ENCODE measurements around the gene KLF2. TPM values are rescaled to one million over a fixed set of nuclear protein-coding genes. Genes with fewer than 3 reads are reported as not detected.

KLF2 gene
- total RNA-seq, 2 experiments from 2014 or later = 172 to 193 TPM

DNA sequence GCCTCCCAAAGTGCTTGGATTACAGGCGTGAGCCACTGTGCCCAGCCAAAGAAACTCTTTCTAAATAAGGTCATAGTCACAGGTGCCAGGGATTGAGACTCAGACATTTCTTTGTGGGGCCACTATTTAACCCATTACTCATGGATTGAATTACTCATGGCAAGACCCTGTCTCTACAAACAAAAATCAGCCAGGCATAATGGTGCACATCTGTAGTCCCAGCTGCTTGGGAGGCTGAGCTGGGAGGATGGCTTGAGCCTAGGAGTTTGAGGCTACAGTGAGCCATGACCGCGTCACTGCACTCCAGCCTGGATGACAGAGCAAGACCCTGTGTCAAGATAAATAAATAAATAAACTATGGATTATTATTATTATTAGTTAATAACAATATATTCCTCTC, 3.6 kb upstream of the KLF2 start:
- no peak overlapping the region for H3K4me3 Mint-ChIP-seq
- peaks cover 50% of the 10 kb centered on the region for H3K27me3 Mint-ChIP-seq
- ATAC-seq (ENCODE audit: low read depth) (no peak), DNase-seq (no peak)
- H3K36me3 Mint-ChIP-seq = peaks cover 5% of the 10 kb centered on the region
- no peak overlapping the region for H3K27ac Mint-ChIP-seq
- POLR2A ChIA-PET = no interaction called here
- H3K9me3 Mint-ChIP-seq = no peaks in the 10 kb centered on the region
- H3K4me1 Mint-ChIP-seq = peaks cover 15% of the 10 kb centered on the region

DNA sequence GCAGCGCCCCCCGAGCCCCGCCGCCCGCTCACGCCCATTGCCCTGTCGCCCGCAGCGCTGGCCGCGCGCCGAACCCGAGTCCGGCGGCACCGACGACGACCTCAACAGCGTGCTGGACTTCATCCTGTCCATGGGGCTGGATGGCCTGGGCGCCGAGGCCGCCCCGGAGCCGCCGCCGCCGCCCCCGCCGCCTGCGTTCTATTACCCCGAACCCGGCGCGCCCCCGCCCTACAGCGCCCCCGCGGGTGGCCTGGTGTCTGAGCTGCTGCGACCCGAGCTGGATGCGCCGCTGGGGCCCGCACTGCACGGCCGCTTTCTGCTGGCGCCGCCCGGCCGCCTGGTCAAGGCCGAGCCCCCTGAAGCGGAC, 518 bp downstream of the KLF2 start:
- DNase-seq (peak; percentile 75), ATAC-seq (ENCODE audit: low read depth) (peak; percentile 6)
- peaks cover 47% of the 10 kb centered on the region for H3K27me3 Mint-ChIP-seq
- H3K27ac Mint-ChIP-seq = no peak overlapping the region
- H3K36me3 Mint-ChIP-seq = peaks cover 34% of the 10 kb centered on the region
- H3K4me3 Mint-ChIP-seq = peak overlapping the region; percentile 68
- POLR2A ChIA-PET = interaction anchor here (0.5 to 10.1 kb wide), 25 partner anchors 9 to 1965 kb away, joined by 3 to 532 read pairs (median 4); partner anchors contain the start of gene RAB8A
- peaks cover 35% of the 10 kb centered on the region for H3K4me1 Mint-ChIP-seq
- H3K9me3 Mint-ChIP-seq = no peaks in the 10 kb centered on the region

DNA sequence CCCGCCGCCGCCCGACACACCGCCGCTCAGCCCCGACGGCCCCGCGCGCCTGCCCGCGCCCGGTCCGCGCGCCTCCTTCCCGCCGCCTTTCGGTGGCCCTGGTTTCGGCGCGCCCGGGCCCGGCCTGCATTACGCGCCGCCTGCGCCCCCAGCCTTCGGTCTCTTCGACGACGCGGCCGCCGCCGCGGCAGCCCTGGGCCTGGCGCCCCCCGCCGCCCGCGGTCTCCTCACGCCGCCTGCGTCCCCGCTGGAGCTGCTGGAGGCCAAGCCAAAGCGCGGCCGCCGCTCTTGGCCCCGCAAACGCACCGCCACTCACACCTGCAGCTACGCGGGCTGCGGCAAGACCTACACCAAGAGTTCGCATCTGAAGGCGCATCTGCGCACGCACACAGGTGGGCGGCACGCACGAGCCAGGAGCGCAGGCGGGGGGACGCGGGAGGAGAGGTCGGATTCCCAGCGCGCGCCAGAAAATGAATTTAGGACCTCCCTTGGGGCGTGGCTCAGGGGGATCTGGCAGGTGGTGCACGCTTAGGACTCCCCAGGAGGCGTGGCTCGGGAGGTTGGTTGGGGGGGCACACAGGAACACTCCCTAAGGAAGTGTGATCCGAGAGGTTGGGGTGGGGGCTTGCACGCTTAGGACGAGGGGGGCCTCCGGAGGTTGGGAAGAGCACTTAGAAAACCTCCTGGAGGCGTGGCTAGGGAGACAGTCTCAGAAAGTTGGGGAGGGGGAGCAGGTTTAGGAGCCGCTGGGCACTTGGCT, 1.2 kb downstream of the KLF2 start:
- Mint-ChIP-seq H3K36me3 (peaks cover 34% of the 10 kb centered on the region), H3K9me3 (no peaks in the 10 kb centered on the region), H3K27ac (peak overlapping the region; percentile 89), H3K4me3 (peak overlapping the region; percentile 92), H3K4me1 (peaks cover 39% of the 10 kb centered on the region), H3K27me3 (peaks cover 43% of the 10 kb centered on the region)
- POLR2A ChIA-PET = interaction anchor here (0.5 to 10.1 kb wide), 8 partner anchors 13 to 166 kb away, joined by 3 to 532 read pairs (median 20); no protein-coding TSS in a partner anchor
- no peak for ATAC-seq (ENCODE audit: low read depth)
- peak; percentile 66 for DNase-seq

DNA sequence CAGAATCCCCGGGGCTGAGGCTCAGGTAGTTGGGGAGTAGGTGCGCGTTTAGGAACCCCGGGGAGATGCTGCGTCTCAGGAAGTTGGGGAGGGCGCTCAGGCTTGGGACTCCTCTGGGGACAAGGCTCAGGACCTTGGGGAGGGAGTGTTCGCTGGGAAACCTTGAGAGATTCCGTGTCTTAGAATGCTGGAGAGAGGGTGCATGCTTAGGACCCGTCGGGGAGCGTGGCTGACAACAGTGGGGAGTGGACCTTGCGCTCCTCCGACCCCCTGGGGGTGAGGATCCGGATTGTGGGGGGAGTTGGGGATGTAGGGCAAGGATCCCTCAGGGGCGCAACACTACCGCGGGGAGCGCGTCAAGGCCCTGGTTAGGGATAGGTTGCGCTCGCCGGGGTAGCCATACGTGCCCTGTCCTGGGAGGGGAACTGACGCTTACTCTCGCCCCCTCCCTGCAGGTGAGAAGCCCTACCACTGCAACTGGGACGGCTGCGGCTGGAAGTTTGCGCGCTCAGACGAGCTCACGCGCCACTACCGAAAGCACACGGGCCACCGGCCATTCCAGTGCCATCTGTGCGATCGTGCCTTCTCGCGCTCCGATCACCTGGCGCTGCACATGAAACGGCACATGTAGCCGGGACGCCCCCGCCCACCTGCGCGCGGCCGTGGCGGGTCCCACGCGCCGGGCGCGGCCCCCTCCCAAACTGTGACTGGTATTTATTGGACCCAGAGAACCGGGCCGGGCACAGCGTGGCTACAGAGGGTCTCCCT, 2.0 kb downstream of the KLF2 start:
- DNase-seq (peak; percentile 66), ATAC-seq (ENCODE audit: low read depth) (peak; percentile 4)
- H3K9me3 Mint-ChIP-seq = no peaks in the 10 kb centered on the region
- peaks cover 43% of the 10 kb centered on the region for H3K4me1 Mint-ChIP-seq
- POLR2A ChIA-PET = interaction anchor here (1.5 to 10.1 kb wide), 5 partner anchors 12 to 58 kb away, joined by 4 to 532 read pairs (median 30); no protein-coding TSS in a partner anchor
- H3K36me3 Mint-ChIP-seq = peaks cover 34% of the 10 kb centered on the region
- peak overlapping the region; percentile 89 for H3K27ac Mint-ChIP-seq
- peaks cover 43% of the 10 kb centered on the region for H3K27me3 Mint-ChIP-seq
- peak overlapping the region; percentile 92 for H3K4me3 Mint-ChIP-seq

DNA sequence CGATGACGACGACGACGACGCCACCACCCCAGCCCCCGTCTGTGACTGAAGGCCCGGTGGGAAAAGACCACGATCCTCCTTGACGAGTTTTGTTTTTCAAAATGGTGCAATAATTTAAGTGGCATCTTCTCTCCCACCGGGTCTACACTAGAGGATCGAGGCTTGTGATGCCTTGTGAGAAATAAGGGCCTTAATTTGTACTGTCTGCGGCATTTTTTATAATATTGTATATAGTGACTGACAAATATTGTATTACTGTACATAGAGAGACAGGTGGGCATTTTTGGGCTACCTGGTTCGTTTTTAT, 2.5 kb downstream of the KLF2 start:
- peak overlapping the region; percentile 77 for H3K27ac Mint-ChIP-seq
- H3K27me3 Mint-ChIP-seq = peaks cover 43% of the 10 kb centered on the region
- peaks cover 45% of the 10 kb centered on the region for H3K4me1 Mint-ChIP-seq
- peaks cover 34% of the 10 kb centered on the region for H3K36me3 Mint-ChIP-seq
- POLR2A ChIA-PET = interaction anchor here (1.5 to 10.1 kb wide), 6 partner anchors 11 to 76 kb away, joined by 4 to 532 read pairs (median 32); no protein-coding TSS in a partner anchor
- H3K9me3 Mint-ChIP-seq = no peaks in the 10 kb centered on the region
- ATAC-seq (ENCODE audit: low read depth) (no peak), DNase-seq (no peak)
- peak overlapping the region; percentile 92 for H3K4me3 Mint-ChIP-seq

DNA sequence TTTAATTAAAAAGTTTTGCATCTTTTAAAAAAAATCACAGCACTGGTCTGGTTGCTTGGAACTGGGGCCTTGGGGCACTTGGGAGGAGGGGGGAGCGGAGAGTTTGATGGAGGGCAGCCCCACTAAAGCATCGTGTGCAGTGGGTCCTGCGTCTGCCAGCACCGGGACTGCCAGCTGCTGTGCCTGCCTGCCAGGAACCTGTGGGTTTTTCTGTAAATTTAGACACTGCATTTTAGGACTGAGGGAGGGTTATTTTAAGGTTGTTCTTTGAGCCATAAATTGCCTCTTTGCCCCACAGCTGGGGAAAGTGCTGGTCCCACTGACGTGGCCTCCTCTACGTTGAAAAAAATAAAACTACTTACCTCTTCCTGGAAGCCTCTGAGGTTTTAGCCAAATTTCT, 2.9 kb downstream of the KLF2 start:
- Mint-ChIP-seq H3K4me3 (peak overlapping the region; percentile 92), H3K36me3 (peaks cover 34% of the 10 kb centered on the region), H3K9me3 (no peaks in the 10 kb centered on the region), H3K27ac (peak overlapping the region; percentile 77), H3K4me1 (peaks cover 45% of the 10 kb centered on the region), H3K27me3 (peaks cover 42% of the 10 kb centered on the region)
- ATAC-seq (ENCODE audit: low read depth) (no peak), DNase-seq (no peak)
- POLR2A ChIA-PET = interaction anchor here (0.7 to 10.1 kb wide), 9 partner anchors 11 to 130 kb away, joined by 4 to 532 read pairs (median 16); partner anchors contain the start of gene AP1M1

DNA sequence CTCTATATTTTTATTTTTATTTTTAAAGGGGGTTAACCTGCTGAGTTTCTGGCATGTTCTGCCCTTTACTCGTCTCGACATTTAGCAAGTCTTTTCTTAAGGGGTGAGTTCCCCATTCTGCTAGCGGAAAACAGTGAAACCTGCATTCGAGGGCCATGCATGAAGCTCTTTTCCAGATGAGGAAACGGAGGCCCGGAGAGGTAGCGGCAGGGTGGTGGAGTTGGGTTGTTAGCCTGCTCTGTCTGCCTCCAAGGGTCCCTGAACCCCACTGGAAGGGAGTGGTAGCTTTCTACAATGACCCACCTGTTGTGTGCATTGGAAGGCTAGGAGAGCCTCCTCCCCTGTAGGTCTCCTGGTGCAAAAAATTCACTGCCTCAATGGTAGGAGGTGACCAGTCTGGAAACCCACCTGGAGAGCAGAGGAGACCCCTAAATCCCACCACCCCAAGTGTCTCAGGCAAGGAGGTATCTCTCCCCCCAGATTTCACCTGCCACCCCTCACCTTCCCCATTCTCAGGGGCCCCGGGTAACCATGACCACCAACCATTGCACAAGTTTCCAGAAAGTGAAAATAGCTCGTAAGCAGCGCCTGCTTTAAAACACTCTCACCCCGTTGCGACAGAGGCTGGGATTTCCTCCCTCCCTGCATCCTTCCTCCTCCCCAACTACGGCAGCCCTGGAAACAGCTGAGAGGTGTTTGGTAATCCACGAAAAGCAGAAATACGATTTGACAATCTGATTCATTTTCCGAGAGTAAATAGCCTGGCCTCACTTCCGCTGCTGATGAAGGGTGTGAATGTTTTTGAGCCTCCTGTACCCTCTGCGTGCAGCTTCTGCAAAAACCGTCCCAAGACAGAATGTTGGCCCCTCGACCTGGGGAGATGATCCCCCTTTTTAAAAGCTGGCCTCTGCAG, 3.5 kb downstream of the KLF2 start:
- peaks cover 34% of the 10 kb centered on the region for H3K36me3 Mint-ChIP-seq
- DNase-seq = peak; percentile 46
- peaks cover 43% of the 10 kb centered on the region for H3K4me1 Mint-ChIP-seq
- peak overlapping the region; percentile 78 for H3K27ac Mint-ChIP-seq
- H3K9me3 Mint-ChIP-seq = no peaks in the 10 kb centered on the region
- peak overlapping the region; percentile 92 for H3K4me3 Mint-ChIP-seq
- no peak for ATAC-seq (ENCODE audit: low read depth)
- peaks cover 36% of the 10 kb centered on the region for H3K27me3 Mint-ChIP-seq
- POLR2A ChIA-PET = interaction anchor here (0.7 to 10.1 kb wide), 12 partner anchors 10 to 142 kb away, joined by 3 to 532 read pairs (median 10); partner anchors contain the start of gene AP1M1

DNA sequence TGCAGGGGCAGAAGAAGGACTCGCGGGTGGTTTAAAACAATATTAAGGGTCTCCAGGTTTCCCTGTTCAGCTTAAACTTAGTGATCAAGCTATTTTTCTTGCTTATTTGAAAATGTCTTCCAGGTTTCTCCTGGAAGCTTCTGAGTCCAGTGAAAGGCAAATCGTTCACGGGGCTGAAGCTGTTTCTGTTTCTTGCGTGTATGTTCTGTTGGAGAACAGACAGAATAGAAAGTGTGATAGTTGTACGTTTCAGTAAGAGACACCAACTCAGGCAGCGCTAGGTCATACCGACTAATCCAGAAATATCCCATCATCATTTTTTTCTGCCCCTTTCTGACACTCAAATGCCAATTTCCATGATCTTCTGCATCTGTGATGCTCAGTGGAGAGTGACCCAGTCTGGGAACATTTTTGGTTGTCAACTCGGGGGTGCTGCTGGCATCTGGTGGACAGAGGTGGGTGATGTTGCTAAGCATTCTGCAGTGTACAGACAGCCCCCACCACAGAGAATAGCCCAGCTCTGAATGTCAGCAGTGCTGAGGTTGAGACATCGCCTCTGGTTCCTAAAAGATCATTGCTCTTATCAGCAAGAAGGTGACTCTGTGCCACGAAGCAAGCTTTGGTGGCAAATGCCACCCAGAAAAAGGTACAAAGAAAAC, 4.3 kb downstream of the KLF2 start:
- H3K4me3 Mint-ChIP-seq = peak overlapping the region; percentile 92
- DNase-seq (peak; percentile 44), ATAC-seq (ENCODE audit: low read depth) (no peak)
- peaks cover 34% of the 10 kb centered on the region for H3K36me3 Mint-ChIP-seq
- no peaks in the 10 kb centered on the region for H3K9me3 Mint-ChIP-seq
- peaks cover 31% of the 10 kb centered on the region for H3K27me3 Mint-ChIP-seq
- peak overlapping the region; percentile 78 for H3K27ac Mint-ChIP-seq
- H3K4me1 Mint-ChIP-seq = peaks cover 43% of the 10 kb centered on the region
- POLR2A ChIA-PET = interaction anchor here (0.7 to 10.1 kb wide), 10 partner anchors 10 to 143 kb away, joined by 3 to 532 read pairs (median 16); partner anchors contain the start of gene AP1M1

DNA sequence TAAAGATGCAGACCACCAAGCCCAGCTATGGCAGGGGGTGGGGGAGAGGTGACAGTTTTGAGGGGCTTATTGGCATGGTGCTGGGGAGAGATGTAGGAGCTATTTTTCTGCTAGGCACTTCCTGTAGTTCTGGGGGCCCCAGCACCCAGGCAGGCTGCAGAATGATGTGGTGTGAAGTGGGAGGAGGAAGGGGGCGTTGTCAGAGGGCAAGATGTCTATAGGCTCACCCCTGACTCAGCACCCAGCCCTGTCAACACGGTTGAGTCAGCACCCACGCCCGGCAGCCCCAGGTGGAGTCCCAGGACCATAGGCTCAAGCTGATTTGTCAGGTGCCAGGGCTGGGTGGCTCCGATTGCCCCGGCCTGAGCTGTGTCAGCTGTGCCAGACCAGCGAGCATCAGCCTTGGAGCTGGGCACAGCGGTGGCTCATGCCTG, 5.8 kb downstream of the KLF2 start:
- H3K27ac Mint-ChIP-seq = peak overlapping the region; percentile 78
- peak overlapping the region; percentile 59 for H3K4me3 Mint-ChIP-seq
- peaks cover 31% of the 10 kb centered on the region for H3K27me3 Mint-ChIP-seq
- POLR2A ChIA-PET = interaction anchor here (0.5 to 10.1 kb wide), 10 partner anchors 8 to 221 kb away, joined by 3 to 532 read pairs (median 6); no protein-coding TSS in a partner anchor
- H3K4me1 Mint-ChIP-seq = peaks cover 43% of the 10 kb centered on the region
- ATAC-seq (ENCODE audit: low read depth) = peak; percentile 78
- DNase-seq = peak; percentile 75
- H3K36me3 Mint-ChIP-seq = peaks cover 34% of the 10 kb centered on the region
- H3K9me3 Mint-ChIP-seq = no peaks in the 10 kb centered on the region

DNA sequence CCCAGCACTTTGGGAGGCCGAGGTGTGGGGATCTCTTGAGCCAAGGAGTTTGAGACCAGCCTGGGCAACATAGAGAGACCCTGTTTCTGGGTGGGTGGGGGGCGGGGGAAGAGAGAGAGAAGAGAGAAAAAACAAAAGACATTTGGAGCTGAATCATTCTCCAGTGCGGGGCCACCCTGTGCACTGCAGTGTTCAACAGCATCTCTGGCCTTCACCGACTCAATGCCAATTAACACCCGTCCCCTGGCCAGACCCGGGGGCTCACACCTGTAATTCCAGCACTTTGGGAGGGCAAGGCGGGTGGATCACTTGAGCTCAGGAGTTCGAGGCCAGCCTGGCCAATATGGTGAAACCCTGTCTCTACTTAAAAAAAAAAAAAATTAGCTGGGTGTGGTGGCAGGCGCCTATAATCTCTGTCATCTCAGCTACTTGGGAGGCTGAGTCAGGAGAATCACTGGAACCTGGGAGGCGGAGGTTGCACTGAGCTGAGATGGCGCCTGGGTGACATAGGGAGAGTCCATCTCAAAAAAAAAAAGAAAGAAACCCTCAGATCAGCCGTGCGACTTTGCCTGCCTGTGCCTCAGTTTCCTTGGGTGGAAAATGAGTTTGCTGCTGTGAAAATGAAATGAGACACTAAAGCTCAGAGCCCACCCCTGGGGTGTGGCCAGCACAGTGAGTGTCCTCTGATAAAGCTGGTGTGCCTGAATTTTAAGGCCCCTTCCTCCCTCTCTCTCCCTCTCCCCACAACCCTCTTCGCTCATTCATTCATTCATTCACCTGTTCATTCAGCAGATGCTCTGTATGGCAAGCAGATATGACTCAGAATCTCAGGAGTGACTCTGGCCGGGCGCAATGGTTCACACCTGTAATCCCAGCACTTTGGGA, 6.4 kb downstream of the KLF2 start:
- Mint-ChIP-seq H3K27ac (peak overlapping the region; percentile 36), H3K9me3 (no peaks in the 10 kb centered on the region), H3K36me3 (peaks cover 30% of the 10 kb centered on the region), H3K4me1 (peaks cover 40% of the 10 kb centered on the region), H3K4me3 (peak overlapping the region; percentile 59), H3K27me3 (peaks cover 27% of the 10 kb centered on the region)
- DNase-seq (no peak), ATAC-seq (ENCODE audit: low read depth) (no peak)
- POLR2A ChIA-PET = interaction anchor here (0.5 to 10.1 kb wide), 13 partner anchors 8 to 803 kb away, joined by 3 to 532 read pairs (median 4); no protein-coding TSS in a partner anchor

DNA sequence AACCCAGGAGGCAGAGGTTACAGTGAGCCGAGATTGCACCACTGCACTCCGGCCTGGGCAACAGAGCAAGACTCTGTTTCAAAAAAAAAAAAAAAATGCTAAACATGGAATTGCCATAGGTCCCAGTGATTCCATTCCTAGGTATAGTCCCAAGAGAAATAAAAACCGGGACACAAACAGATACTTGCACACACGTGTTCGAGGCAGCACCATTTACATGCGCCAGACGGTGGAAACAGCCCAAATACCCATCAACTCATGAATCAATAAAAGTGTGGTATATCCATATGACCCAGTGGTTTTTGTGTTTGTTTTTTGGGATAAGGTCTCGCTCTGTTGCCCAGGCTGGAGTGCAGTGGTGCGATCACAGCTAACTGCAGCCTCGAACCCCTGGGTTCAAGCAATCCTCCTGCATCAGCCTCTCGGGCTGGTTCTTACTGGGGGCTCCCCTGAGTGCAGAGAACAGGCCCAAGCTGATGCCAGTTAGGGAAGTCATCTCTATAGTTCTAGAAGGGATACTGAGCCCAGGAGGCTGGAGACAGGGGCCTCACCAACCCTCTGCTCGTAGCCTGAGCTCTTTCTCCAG, 8.5 kb downstream of the KLF2 start:
- Mint-ChIP-seq H3K9me3 (no peaks in the 10 kb centered on the region), H3K4me1 (peaks cover 37% of the 10 kb centered on the region), H3K36me3 (peaks cover 12% of the 10 kb centered on the region), H3K27me3 (peaks cover 19% of the 10 kb centered on the region), H3K4me3 (no peak overlapping the region), H3K27ac (no peak overlapping the region)
- ATAC-seq (ENCODE audit: low read depth) = no peak
- POLR2A ChIA-PET = no interaction called here
- DNase-seq = no peak

All from activated naive CD8-positive, alpha-beta T cell treated with anti-CD3 and anti-CD28 coated beads, Interleukin-2, amount 10 ng/mL, durations not matched to agents 7 days and 5 days (primary cell).